SK-N-MC (cell line): ENCODE data around the gene HRH3.

Source experiments
- EZH2 ChIP-seq: fragments of 200-600 bp; sonication (generic); IDR thresholded peaks from one replicate; pipeline ENCODE4 v1.6.1; 2017; ENCODE audit warnings: antibody characterized with exemption
- FOXP2 ChIP-seq: optimal IDR thresholded peaks from 2 replicates; pipeline ENCODE3; 2011; ENCODE audit warnings: mild to moderate bottlenecking, moderate library complexity; ENCODE audit not compliant: insufficient read depth; ENCODE audit errors: extremely low read length, control extremely low read depth
- POLR2AphosphoS5 ChIP-seq: IDR thresholded peaks from 2 replicates; pipeline ENCODE4 v1.6.1; 2012; ENCODE audit warnings: mild to moderate bottlenecking, low read depth, low read length, borderline replicate concordance

DNA sequence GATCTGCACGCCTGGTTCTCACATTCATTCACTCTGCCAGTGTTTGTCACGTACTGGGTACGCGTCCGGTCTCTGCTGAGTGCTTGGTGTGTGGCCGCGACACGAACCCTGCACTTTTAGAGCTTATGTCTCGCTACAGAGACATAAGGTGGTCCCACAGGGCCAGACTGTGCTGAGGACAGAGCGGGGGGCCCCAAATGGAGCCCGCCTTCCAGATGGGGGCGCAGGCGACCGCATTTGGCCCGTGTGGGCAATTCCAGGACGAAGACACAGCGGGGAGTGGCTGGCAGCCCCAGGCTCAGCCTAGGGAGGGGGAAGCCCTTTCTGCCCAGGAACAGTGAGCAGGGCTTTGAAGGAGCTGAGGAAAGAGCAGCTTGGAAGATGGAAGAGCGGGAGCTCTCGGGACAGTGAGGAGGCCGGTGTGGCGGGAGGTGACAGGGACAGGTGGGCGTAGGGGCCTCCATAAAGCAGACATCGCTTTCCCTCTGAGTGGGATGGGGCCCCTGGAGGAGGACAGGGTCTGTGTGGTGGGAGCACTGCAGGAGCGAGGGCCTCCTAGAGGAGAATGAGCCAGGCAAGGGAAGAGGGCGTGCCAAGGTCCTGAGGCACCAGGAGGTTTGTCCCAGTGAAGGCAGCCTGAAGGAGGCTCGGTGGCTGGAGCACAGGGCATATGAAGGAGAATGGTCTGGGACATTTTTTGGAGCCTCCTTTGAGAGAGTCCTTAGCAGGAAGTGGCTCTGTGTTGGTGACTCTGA lies 45.0 kb downstream of the HRH3 start:
- TF ChIP-seq POLR2AphosphoS5, result no peak
- TF ChIP-seq EZH2, result no peak
- no peak for TF ChIP-seq FOXP2
